NCI-H82 treated with DMSO at 0.1 percent for 48 hours (cell line): ENCODE results near the gene BMP6.

Experiments
- DNase-seq: peaks from one replicate; lab custom pipeline; 2025; ENCODE audit not compliant: unreplicated experiment; lab: John Stamatoyannopoulos, UW

Gene BMP6

GRCh38 chr6:7747016-7747415 is 21.1 kb downstream of the BMP6 start:
- DNase-seq: peak; percentile 40

- no peak for DNase-seq
Observed at GRCh38 chr6:7747433-7747832, 21.5 kb downstream of the BMP6 start.

DNA sequence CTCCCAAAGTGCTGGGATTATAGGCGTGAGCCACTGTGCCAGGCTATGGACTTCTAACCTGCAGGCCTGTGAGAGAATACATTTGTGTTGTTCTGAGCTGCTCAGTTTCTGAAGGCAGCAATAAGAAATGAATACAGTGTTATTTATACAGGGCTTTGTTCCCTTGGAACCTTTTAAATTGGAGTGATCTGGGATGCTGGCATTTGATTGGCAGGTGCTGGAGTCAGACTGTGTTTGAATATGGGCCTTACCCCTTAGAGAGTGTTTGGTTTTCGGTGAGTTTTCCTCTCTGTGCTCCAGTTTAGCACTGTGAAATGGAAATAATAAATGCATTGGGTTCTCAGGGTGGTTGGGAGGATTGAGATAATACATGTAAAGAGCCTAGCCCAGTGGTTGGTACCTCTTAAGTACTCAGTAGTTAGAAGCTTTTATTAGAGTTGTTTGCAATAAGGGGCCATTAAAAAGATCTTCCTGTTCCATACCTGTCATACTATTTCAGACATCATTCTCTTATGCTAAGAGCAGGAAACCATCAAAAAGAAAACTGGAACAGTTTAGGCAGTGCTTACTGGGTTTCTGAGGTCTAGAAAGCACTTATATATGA is 22.1 kb downstream of the BMP6 start:
- DNase-seq: no peak

GRCh38 chr6:7749478-7749877 is 23.6 kb downstream of the BMP6 start:
- no peak for DNase-seq

DNA sequence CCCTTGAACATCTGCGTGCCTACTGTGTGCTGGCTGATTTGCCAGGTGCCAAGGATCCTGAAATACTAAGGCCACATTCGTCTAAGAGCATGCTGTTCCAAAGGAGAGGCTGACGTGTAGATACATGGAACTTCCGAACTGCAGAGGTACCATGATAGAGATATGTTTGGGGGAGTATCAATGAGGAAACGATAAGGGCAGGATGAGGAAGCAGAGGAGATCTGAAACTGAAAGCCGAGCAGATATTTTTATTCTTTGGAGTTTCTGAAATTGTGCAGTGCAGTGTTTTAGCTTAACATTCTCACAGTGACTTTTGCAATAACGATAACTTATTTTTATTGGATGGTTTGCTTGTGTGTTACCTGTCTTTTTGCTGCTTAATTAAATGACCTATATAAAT is 24.3 kb downstream of the BMP6 start:
- DNase-seq: no peak

DNA sequence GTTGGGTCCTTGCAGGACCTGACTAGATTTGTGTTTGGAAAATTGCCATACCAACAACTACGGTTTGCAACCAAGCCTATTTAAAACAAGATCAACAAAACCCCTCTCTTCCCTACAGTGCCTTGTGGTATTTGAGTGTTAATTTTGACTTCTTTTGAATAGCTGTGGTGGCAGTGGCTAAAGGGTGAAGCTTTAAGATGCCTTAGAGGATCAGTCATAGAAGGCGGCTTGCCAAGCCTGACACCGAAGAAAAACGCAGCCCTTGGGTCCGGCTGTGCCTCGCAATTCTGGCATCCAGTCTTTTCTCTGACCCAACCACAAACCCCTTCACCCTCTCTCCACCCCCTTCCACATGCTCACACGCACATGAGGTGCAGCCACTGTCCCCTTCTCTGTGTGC is 32.6 kb downstream of the BMP6 start:
- DNase-seq: no peak

DNA sequence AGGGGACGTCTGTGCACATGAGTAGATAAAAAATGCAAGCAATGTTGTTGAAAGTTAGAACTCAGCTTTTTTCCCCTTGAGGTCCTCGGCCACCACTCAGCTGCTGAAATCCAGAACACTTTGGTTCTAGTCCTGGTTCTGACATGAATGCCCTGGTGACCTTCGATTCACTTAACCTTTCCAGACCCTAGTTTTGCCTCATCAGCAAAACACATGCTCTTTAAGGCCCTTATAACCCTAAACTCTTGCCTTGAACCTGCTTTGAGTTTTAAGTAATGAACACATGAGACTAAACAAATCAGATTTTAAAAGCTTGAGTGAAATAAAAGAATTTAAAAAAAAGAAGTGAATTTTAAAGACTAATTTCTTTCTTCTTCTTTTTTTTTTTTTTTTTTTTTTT is 33.4 kb downstream of the BMP6 start:
- no peak for DNase-seq

DNA sequence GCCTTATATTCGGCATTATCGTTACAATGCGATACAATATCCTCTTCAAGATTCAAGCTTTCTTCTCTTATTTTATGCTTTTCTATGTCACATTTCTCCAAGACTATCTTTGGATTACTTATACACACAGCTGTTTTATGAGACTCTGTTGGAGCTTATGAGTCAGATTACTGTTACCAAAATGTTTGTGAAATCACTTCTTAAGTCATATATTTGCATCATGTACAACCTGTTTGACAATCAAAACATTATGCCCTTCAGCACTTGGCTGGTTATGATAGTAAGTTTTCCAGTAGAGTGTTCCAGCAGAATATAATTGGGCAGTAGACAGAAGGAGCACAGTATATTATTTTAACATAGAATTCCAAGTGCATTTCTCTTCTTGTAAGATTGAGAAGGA is 35.2 kb downstream of the BMP6 start:
- no peak for DNase-seq

DNA sequence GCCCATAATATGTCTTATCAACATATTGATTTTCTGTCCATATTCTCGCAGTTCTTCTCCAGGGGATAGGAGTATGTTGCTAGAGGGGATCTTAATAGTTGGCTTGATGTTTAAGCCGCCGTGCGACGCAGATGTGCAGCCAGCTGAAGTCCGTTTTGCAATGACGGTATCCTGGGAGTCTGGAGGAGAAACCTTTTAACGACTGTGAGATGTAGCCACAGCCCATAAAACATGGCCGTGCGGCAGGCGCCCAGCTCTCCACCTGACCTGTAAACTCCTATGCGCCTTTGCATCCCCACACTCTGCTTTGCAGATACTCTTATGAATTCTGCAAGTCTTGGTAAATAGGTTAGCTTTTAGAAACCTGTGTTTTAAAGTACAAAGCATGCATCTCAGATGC is 36.9 kb downstream of the BMP6 start:
- no peak for DNase-seq

DNA sequence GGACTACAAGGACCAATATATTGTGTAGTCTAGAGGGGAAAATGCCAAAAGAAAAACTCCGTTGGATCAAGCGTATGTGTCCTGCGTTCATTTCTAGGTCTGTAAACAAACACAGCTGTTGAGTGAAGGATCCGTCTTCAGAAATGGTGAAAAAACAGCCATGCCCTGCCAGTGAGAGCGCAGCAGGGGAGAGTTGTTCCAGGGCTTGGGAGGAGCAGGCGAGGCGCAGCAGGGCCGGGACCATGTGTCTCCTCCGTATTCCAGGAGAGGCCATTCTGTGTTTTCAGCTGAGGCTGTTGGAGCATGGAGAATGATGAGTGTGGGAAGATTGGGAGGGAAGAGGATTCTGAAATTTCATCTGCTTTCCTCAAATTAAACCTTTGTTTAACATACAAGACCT is 38.0 kb downstream of the BMP6 start:
- DNase-seq: no peak

GRCh38 chr6:7765575-7766325 is 39.9 kb downstream of the BMP6 start:
- DNase-seq: no peak

- DNase-seq: no peak
Observed at GRCh38 chr6:7769702-7770101, 43.8 kb downstream of the BMP6 start.

GRCh38 chr6:7770111-7770510 is 44.2 kb downstream of the BMP6 start:
- no peak for DNase-seq

DNA sequence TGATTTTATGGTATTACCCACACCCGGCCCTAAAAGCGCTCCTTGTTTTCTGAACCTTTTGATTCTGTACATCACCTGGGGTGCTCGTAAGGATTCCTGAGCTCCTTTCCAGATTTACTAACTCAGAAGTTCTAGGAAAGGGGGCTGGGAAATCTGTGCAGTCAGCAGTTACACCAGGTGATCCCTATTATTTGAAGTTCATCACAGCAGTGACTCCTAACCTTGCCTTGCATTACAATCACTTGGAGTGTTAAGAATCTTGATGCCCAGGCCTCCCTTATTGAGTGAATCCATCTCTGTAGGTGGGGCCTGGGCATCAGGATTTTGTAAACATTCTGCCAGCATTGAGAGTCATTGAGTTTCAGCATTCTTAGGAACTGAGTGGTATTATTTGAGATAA is 44.7 kb downstream of the BMP6 start:
- no peak for DNase-seq

GRCh38 chr6:7773322-7773721 is 47.4 kb downstream of the BMP6 start:
- no peak for DNase-seq

- no peak for DNase-seq
Observed at GRCh38 chr6:7773914-7774313, 48.0 kb downstream of the BMP6 start.

- DNase-seq: no peak
Observed at GRCh38 chr6:7776509-7776908, 50.6 kb downstream of the BMP6 start.

GRCh38 chr6:7777074-7777473 is 51.2 kb downstream of the BMP6 start:
- no peak for DNase-seq

- DNase-seq: no peak
Observed at GRCh38 chr6:7781240-7781639, 55.3 kb downstream of the BMP6 start.

DNA sequence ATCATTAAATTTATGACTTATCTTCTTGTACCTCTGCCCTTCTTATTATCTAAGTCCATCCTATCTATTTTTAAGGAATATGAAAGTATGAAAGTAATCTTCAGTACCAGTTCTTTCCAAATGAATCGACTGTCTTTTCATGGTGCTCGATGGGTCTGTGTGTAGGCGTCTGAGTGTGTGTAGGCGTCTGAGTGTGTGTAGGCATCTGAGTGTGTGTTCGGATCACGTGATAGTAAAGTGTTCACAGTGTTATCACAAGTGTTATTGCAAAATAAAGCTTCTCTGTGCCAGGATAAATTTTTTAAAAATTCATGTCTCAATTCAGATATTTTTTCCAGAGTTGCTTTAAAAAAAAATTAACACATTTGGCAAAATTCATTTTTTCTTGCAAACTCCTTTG is 58.3 kb downstream of the BMP6 start:
- no peak for DNase-seq

- DNase-seq: no peak
Observed at GRCh38 chr6:7784706-7785105, 58.8 kb downstream of the BMP6 start.

DNA sequence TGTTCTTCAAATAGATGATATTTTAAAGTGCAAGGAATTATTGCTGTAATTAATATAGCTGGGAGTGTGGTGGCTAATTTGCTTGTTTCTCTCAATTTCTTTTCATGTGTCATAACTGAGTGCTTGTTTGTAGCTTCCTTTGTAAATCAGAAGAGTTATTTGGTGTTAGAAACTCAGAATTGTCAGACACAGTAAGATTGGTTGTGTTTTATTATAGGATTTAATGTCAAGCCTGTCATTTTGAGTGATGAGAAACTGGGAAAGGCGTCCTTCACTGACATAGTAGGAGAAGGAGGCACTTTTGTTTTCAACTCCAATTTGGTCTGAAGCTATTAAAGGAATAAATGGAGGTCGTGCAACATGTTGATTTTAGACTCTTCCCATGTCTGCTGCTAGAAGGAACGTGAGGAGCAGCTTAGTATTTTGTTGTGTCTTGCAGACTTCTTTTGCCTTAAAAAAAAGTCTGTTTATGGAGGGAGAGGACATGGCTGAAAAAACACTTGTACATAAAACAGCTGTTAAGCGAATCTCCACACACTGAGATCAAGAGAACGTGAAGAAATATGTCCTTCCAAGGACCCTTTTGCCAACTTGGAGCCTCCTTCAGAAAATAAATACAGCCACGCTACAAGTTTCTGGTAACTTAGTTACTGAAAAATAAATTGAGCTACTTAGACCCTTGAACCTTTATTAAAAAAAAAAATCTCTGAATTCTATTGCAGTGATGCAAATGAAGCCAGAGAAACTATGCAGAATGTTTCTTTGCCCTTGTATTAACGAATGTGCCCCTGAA is 59.5 kb downstream of the BMP6 start:
- no peak for DNase-seq
